HepG2 (cell line): Measurements from ENCODE around the gene ANKRD27. TPM values are rescaled to one million over a fixed set of nuclear protein-coding genes. Genes with fewer than 3 reads are reported as not detected.

Experiments
- CHCHD3 ChIP-seq: sonication (generic); formaldehyde crosslinking; IDR thresholded peaks from 2 replicates; pipeline ENCODE4 v1.8.0; 2022; ENCODE audit warnings: mild to moderate bottlenecking, missing genetic modification reagents, moderate library complexity
- GATAD1 ChIP-seq: IDR thresholded peaks from 2 replicates; pipeline ENCODE4 v1.6.1; 2016; ENCODE audit warnings: missing genetic modification reagents, missing compliant biosample characterization
- HMGA1 ChIP-seq: sonication (generic); formaldehyde crosslinking; conservative IDR thresholded peaks from 2 replicates; pipeline ENCODE4 v1.4.0; 2020; ENCODE audit warnings: missing genetic modification reagents
- JUND ChIP-seq: sonication (generic); formaldehyde crosslinking; IDR thresholded peaks from 2 replicates; pipeline ENCODE4 v1.8.0; 2022; ENCODE audit warnings: mild to moderate bottlenecking, missing genetic modification reagents
- KIAA2018 ChIP-seq: sonication (generic); formaldehyde crosslinking; IDR thresholded peaks from 2 replicates; pipeline ENCODE4 v1.5.0; 2020; ENCODE audit warnings: mild to moderate bottlenecking, missing genetic modification reagents, borderline replicate concordance
- NR2F2 ChIP-seq: IDR thresholded peaks from 2 replicates; pipeline ENCODE4 v1.6.1; 2012; ENCODE audit warnings: low read depth, inconsistent platforms, borderline replicate concordance
- PITX1 ChIP-seq: sonication (generic); formaldehyde crosslinking; IDR thresholded peaks from 2 replicates; pipeline ENCODE4 v1.5.1; 2020; ENCODE audit warnings: mild to moderate bottlenecking, missing genetic modification reagents
- SALL1 ChIP-seq: sonication (generic); formaldehyde crosslinking; IDR thresholded peaks from 2 replicates; pipeline ENCODE4 v1.8.0; 2022; ENCODE audit warnings: mild to moderate bottlenecking, missing genetic modification reagents
- SKI ChIP-seq: fragments of 450-650 bp; IDR thresholded peaks from one replicate; pipeline ENCODE4 v1.6.1; 2018; ENCODE audit warnings: mild to moderate bottlenecking; ENCODE audit not compliant: partially characterized antibody
- SP4 ChIP-seq: sonication (generic); formaldehyde crosslinking; IDR thresholded peaks from 2 replicates; pipeline ENCODE4 v1.8.1; 2023; ENCODE audit warnings: mild to moderate bottlenecking, missing genetic modification reagents
- TIGD3 ChIP-seq: sonication (generic); formaldehyde crosslinking; IDR thresholded peaks from 2 replicates; pipeline ENCODE4 v1.5.1; 2020; ENCODE audit warnings: mild to moderate bottlenecking, missing genetic modification reagents, borderline replicate concordance
- ZNF329 ChIP-seq: sonication (generic); formaldehyde crosslinking; IDR thresholded peaks from 2 replicates; pipeline ENCODE4 v1.9.0; 2021; ENCODE audit warnings: low read depth, mild to moderate bottlenecking, missing genetic modification reagents
- ZNF496 ChIP-seq: sonication (generic); formaldehyde crosslinking; IDR thresholded peaks from 2 replicates; pipeline ENCODE4 v1.8.1; 2023; ENCODE audit warnings: mild to moderate bottlenecking, moderate library complexity, missing genetic modification reagents; ENCODE audit not compliant: insufficient replicate concordance
- ZNF564 ChIP-seq: sonication (generic); formaldehyde crosslinking; IDR thresholded peaks from 2 replicates; pipeline ENCODE4 v1.8.1; 2023; ENCODE audit warnings: mild to moderate bottlenecking, missing genetic modification reagents
- ZNF567 ChIP-seq: sonication (generic); formaldehyde crosslinking; IDR thresholded peaks from 2 replicates; pipeline ENCODE4 v1.8.1; 2023; ENCODE audit warnings: mild to moderate bottlenecking, missing genetic modification reagents, borderline replicate concordance
- ZNF597 ChIP-seq: sonication (generic); formaldehyde crosslinking; IDR thresholded peaks from 2 replicates; pipeline ENCODE4 v1.5.0; 2020; ENCODE audit warnings: missing genetic modification reagents
- ZNF691 ChIP-seq: sonication (generic); formaldehyde crosslinking; IDR thresholded peaks from 2 replicates; pipeline ENCODE4 v1.4.0; 2020; ENCODE audit warnings: missing genetic modification reagents, low read depth, mild to moderate bottlenecking, borderline replicate concordance
- ZNF749 ChIP-seq: sonication (generic); formaldehyde crosslinking; IDR thresholded peaks from 2 replicates; pipeline ENCODE4 v1.8.0; 2022; ENCODE audit warnings: mild to moderate bottlenecking, missing genetic modification reagents, moderate library complexity, borderline replicate concordance
- polyA plus RNA-seq, 8 experiments: library from polyadenylated mRNA; depleted of rRNA in 3 of 8; stranded (reverse) in 7 of 8; unstranded in 1 of 8; fragments of >200 nt; fragmentation: Illumina TruSeq in 4 of 8; extraction: Trizol in 4 of 8; gene quantifications; 2 replicates each; pipeline versions ENCODE4 v1.2.1 to v1.2.3, GENCODE V29; 2011 to 2016; ENCODE audit warnings: low read depth in 4 of 8, missing spikeins in 1 of 8, mixed read lengths in 1 of 8; ENCODE audit not compliant: insufficient read depth in 1 of 8
- total RNA-seq, 5 experiments: library from RNA; depleted of rRNA; stranded (reverse); fragments of >200 nt; fragmentation: Illumina TruSeq; extraction: Trizol; gene quantifications; 2 replicates each; pipeline ENCODE4 v1.2.3, GENCODE V29; 2016; ENCODE audit warnings: low read depth in 1 of 5

Gene ANKRD27
- total and polyA plus RNA-seq, 2 of the 13 experiments (the other 11 are each of a cell fraction or from before 2014, with no cell fraction given) = 22.2 to 23.7 TPM

- TF ChIP-seq KIAA2018 (CRISPR knock-in tag) = no peak
- peak; percentile 22; the same call in 1 of the 2 replicates for TF ChIP-seq PITX1 (CRISPR knock-in tag)
- no peak for TF ChIP-seq ZNF567 (CRISPR knock-in tag)
- no peak for TF ChIP-seq SKI
- TF ChIP-seq ZNF564 = no peak
- no peak for TF ChIP-seq NR2F2
- TF ChIP-seq CHCHD3 (CRISPR knock-in tag) = no peak; the same call in 1 of the 2 replicates
- peak; percentile 62; the same call in 1 of the 2 replicates for TF ChIP-seq SALL1 (CRISPR knock-in tag)
- TF ChIP-seq ZNF329 = no peak
- TF ChIP-seq ZNF691 (CRISPR knock-in tag) = no peak
- no peak for TF ChIP-seq JUND
- TF ChIP-seq ZNF749 = no peak
- no peak for TF ChIP-seq ZNF597 (CRISPR knock-in tag)
- TF ChIP-seq SP4 (CRISPR knock-in tag) = peak; percentile 98
- peak; percentile 14; the same call in 1 of the 2 replicates for TF ChIP-seq GATAD1 (CRISPR knock-in tag)
- TF ChIP-seq HMGA1 (CRISPR knock-in tag) = no peak
- TF ChIP-seq ZNF496 (CRISPR knock-in tag) = no peak
- TF ChIP-seq TIGD3 = no peak
These were observed at the start of gene ANKRD27 (continued) for GRCh38 chr19:32674931-32675719.
